Measurements from ENCODE around the gene SCYGR7. TPM values are rescaled to one million over a fixed set of nuclear protein-coding genes. Genes with fewer than 3 reads are reported as not detected.

The SCYGR7 gene
- total and polyA plus RNA-seq, 10 of the 15 experiments (the other 5 are each of a cell fraction or from before 2014, with no cell fraction given) = not detected

DNA sequence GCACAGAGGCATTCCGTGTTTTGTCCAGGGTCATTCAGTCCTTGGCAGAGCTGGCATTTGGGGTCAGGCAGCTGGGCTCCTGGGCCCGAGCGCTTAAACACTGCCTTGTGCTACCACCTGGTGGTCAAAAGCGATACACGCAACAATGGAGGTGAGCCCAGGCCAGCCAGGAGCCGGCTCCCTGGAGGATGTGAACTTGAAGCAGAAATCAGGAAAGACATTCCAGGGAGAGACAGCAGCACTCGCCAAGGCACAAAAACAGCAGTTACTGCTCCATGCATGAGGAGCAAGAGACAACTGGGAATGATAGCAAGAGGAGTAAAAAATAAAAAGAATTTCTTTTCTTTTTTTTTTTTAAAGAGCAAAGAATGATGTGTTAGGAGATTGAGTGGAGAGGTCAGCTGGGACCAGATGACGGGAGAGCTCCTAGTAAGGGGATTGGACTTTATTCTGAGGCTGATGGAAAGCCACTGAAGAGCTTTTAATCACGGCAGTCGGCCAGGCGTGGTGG lies 38.3 kb downstream of the SCYGR7 start:
- H4K20me1 ChIP-seq (ENCODE audit: control insufficient read depth, insufficient read depth) = no peaks in the 10 kb centered on the region
- ChIA-PET CTCF (interaction anchor here (0.6 to 13.3 kb wide), 76 partner anchors 8 to 964 kb away, joined by 3 to 387 read pairs (median 4); partner anchors contain the start of genes MFF, SCYGR5, SCYGR8 and TM4SF20), RAD21 (ENCODE audit: unreplicated experiment) (interaction anchor here (0.6 to 3.7 kb wide), 51 partner anchors 8 to 637 kb away, joined by 3 to 60 read pairs (median 4); partner anchors contain the start of gene SCYGR1), POLR2A (interaction anchor here (0.6 to 1.5 kb wide), 5 partner anchors 39 to 361 kb away, joined by 3 to 5 read pairs (median 3); no protein-coding TSS in a partner anchor), SMC1A (ENCODE audit: uncharacterized antibody, unreplicated experiment) (interaction anchor here (0.6 to 6.5 kb wide), 58 partner anchors 10 to 636 kb away, joined by 3 to 64 read pairs (median 4); partner anchors contain the start of gene SLC19A3)
- WGBS (ENCODE audit: insufficient coverage, insufficient replicate concordance, low lambda C conversion rate, missing lambda C conversion rate) = 17% methylated on average over 11 of the region's 11 CpGs
- DNase-seq (ENCODE audit: low read depth, low spot score) (no peak), FAIRE-seq (peak; percentile 86), ATAC-seq (peak; percentile 100)
- in situ Hi-C loops (cut with MboI) (loop anchor here (5.0 to 10.0 kb wide), 4 partner anchors 104 to 632 kb away; no protein-coding TSS in a partner anchor), intact Hi-C loops (cut with micrococcal nuclease; ENCODE audit: unreplicated experiment) (loop anchor here (1.0 to 5.0 kb wide), 5 partner anchors 108 to 637 kb away; partner anchors contain the start of gene AGFG1)
- peak overlapping the region; percentile 34; the same call in 1 of the 2 replicates for H2AFZ ChIP-seq (ENCODE audit: control insufficient read depth, low read depth, low read length)
- no peaks in the 10 kb centered on the region for H3K79me2 ChIP-seq (ENCODE audit: control insufficient read depth, insufficient read depth, low read length)
- no peak overlapping the region for H3K27ac ChIP-seq (ENCODE audit: control insufficient read depth, insufficient read depth)
- H3K9ac ChIP-seq (ENCODE audit: control insufficient read depth, insufficient read depth, low read length) = no peak overlapping the region
- no peaks in the 10 kb centered on the region for H3K9me3 ChIP-seq (replicated peaks; ENCODE audit: control insufficient read depth, insufficient read depth, low read length)
- no peaks in the 10 kb centered on the region for H3K36me3 ChIP-seq (ENCODE audit: control insufficient read depth in 2 of 2, insufficient read depth in 2 of 2, low read length in 1 of 2)
- no peaks in the 10 kb centered on the region for H3K4me1 ChIP-seq (ENCODE audit: control insufficient read depth, insufficient read depth, low read length)
- no TSS peak for BruUV-seq (replicated peaks)
- H3K27me3 ChIP-seq (replicated peaks in 1 of 2; ENCODE audit: control insufficient read depth in 2 of 2, insufficient read depth in 2 of 2, low read length in 1 of 2) = no peaks in the 10 kb centered on the region
- no peak overlapping the region for H3K4me2 ChIP-seq (ENCODE audit: control insufficient read depth, insufficient read depth)
- H3K4me3 ChIP-seq = no peak overlapping the region
- no peak for TF ChIP-seq NFXL1 (IDR thresholded peaks at IDR 0.05; ENCODE audit: borderline replicate concordance)
- TF ChIP-seq, protein P1, sequence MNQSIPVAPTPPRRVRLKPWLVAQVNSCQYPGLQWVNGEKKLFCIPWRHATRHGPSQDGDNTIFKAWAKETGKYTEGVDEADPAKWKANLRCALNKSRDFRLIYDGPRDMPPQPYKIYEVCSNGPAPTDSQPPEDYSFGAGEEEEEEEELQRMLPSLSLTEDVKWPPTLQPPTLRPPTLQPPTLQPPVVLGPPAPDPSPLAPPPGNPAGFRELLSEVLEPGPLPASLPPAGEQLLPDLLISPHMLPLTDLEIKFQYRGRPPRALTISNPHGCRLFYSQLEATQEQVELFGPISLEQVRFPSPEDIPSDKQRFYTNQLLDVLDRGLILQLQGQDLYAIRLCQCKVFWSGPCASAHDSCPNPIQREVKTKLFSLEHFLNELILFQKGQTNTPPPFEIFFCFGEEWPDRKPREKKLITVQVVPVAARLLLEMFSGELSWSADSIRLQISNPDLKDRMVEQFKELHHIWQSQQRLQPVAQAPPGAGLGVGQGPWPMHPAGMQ (IDR thresholded peaks at IDR 0.05; ENCODE audit: borderline replicate concordance) = no peak
- TF ChIP-seq RELA (IDR thresholded peaks at IDR 0.05; ENCODE audit: borderline replicate concordance, partially characterized antibody) = peak; percentile 55
- TF ChIP-seq, protein P2, sequence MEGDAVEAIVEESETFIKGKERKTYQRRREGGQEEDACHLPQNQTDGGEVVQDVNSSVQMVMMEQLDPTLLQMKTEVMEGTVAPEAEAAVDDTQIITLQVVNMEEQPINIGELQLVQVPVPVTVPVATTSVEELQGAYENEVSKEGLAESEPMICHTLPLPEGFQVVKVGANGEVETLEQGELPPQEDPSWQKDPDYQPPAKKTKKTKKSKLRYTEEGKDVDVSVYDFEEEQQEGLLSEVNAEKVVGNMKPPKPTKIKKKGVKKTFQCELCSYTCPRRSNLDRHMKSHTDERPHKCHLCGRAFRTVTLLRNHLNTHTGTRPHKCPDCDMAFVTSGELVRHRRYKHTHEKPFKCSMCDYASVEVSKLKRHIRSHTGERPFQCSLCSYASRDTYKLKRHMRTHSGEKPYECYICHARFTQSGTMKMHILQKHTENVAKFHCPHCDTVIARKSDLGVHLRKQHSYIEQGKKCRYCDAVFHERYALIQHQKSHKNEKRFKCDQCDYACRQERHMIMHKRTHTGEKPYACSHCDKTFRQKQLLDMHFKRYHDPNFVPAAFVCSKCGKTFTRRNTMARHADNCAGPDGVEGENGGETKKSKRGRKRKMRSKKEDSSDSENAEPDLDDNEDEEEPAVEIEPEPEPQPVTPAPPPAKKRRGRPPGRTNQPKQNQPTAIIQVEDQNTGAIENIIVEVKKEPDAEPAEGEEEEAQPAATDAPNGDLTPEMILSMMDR (IDR thresholded peaks at IDR 0.05 in 2 of 3, conservative IDR thresholded peaks at IDR 0.05 in 1 of 3; ENCODE audit: control insufficient read depth in 2 of 3, extremely low read depth in 1 of 3, insufficient read depth in 1 of 3, low read depth in 3 of 3, low read length in 3 of 3) = peak; percentile 84 to 91 (median 84)
- TF ChIP-seq RBBP5 (conservative IDR thresholded peaks at IDR 0.05) = no peak
- no peak for TF ChIP-seq POLR2A (IDR thresholded peaks at IDR 0.05; ENCODE audit: low read depth, low read length)
- TF ChIP-seq TCF12 (IDR thresholded peaks at IDR 0.05; ENCODE audit: low read depth, low read length) = 0 out of 2 replicates have a peak, but pooled peaks have one; percentile 57
- 0 out of 2 replicates have a peak, but pooled peaks have one; percentile 25 for TF ChIP-seq ZNF384 (IDR thresholded peaks at IDR 0.05; ENCODE audit: borderline replicate concordance, low read depth, low read length)
- peak; percentile 93 for TF ChIP-seq RAD21 (IDR thresholded peaks at IDR 0.05; ENCODE audit: insufficient read depth, low read depth, low read length)
- TF ChIP-seq SMC3 (IDR thresholded peaks at IDR 0.05; ENCODE audit: borderline replicate concordance, low read length) = peak; percentile 86
- TF ChIP-seq NR2F1 (conservative IDR thresholded peaks at IDR 0.05) = peak; percentile 46
- TF ChIP-seq, protein P3, sequence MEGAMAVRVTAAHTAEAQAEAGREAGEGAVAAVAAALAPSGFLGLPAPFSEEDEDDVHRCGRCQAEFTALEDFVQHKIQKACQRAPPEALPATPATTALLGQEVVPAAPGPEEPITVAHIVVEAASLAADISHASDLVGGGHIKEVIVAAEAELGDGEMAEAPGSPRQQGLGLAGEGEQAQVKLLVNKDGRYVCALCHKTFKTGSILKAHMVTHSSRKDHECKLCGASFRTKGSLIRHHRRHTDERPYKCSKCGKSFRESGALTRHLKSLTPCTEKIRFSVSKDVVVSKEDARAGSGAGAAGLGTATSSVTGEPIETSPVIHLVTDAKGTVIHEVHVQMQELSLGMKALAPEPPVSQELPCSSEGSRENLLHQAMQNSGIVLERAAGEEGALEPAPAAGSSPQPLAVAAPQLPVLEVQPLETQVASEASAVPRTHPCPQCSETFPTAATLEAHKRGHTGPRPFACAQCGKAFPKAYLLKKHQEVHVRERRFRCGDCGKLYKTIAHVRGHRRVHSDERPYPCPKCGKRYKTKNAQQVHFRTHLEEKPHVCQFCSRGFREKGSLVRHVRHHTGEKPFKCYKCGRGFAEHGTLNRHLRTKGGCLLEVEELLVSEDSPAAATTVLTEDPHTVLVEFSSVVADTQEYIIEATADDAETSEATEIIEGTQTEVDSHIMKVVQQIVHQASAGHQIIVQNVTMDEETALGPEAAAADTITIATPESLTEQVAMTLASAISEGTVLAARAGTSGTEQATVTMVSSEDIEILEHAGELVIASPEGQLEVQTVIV (IDR thresholded peaks at IDR 0.05; ENCODE audit: borderline replicate concordance, partially characterized antibody) = no peak
- TF ChIP-seq SRF (IDR thresholded peaks at IDR 0.05; ENCODE audit: low read depth in 2 of 2, low read length in 2 of 2) = no peak
- TF ChIP-seq POU2F2 (IDR thresholded peaks at IDR 0.05; ENCODE audit: borderline replicate concordance, low read depth, low read length) = 0 out of 3 replicates have a peak, but pooled peaks have one; percentile 16
- TF ChIP-seq, protein P4, sequence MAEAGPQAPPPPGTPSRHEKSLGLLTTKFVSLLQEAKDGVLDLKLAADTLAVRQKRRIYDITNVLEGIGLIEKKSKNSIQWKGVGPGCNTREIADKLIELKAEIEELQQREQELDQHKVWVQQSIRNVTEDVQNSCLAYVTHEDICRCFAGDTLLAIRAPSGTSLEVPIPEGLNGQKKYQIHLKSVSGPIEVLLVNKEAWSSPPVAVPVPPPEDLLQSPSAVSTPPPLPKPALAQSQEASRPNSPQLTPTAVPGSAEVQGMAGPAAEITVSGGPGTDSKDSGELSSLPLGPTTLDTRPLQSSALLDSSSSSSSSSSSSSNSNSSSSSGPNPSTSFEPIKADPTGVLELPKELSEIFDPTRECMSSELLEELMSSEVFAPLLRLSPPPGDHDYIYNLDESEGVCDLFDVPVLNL (IDR thresholded peaks at IDR 0.05; ENCODE audit: low read depth, low read length) = peak; percentile 38; the same call in 1 of the 2 replicates
- peak; percentile 91 for TF ChIP-seq YY1 (IDR thresholded peaks at IDR 0.05; ENCODE audit: low read depth, low read length)

All from GM12878 (cell line).